ENCODE measurements around the gene COX5A. TPM values are rescaled to one million over a fixed set of nuclear protein-coding genes. Genes with fewer than 3 reads are reported as not detected.
A peak's percentile ranks its signal among the peaks of the same experiment; 100 is the strongest.

The COX5A gene
- total and polyA plus RNA-seq, 7 donors: 73.7 to 1,227 (median 124) TPM

DNA sequence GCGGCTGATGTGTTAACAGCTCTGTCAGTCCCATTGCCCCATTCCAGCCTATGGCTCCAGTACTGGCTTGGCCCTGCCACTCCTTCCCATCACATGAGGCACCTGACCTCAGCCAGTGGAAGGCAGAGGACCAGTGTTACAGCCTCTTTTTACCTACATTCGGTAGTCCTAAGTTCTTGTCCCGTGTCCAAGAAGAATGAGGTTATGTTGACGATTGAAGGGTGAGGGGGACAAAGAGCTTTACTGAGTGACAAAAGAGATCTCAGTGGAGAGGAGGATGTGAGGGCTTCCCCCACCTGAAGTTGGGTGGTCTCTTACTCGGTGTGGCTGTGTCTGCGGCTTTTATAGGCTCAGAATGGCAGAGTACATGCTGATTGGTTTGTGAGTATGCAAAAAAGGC is 55.3 kb downstream of the COX5A start:
- H3K9me3 ChIP-seq: no peaks in the 10 kb centered on the region
- 96% methylated on average over 6 of the region's 6 CpGs for WGBS, 2 donors
- H3K4me1 ChIP-seq: no peaks in the 10 kb centered on the region
- no peak for DNase-seq
- H3K27me3 ChIP-seq: no peaks in the 10 kb centered on the region
- no peak overlapping the region for H3K27ac ChIP-seq
- TF ChIP-seq POLR2A (IDR thresholded peaks at IDR 0.05): no peak
- no peak for TF ChIP-seq POLR2AphosphoS5 (IDR thresholded peaks at IDR 0.05)
- no peak for TF ChIP-seq CTCF (IDR thresholded peaks at IDR 0.05)
- TF ChIP-seq EP300 (IDR thresholded peaks at IDR 0.05): no peak
- no peak overlapping the region for H3K4me3 ChIP-seq
- intact Hi-C loops (cut with DNase I): no loop called here
- no peaks in the 10 kb centered on the region for H3K36me3 ChIP-seq

GRCh38 chr15:74878273-74878672 is 59.6 kb downstream of the COX5A start:
- no peak overlapping the region for H3K27ac ChIP-seq
- DNase-seq: no peak
- TF ChIP-seq CTCF (IDR thresholded peaks at IDR 0.05) (no peak), POLR2AphosphoS5 (IDR thresholded peaks at IDR 0.05) (no peak), POLR2A (IDR thresholded peaks at IDR 0.05) (no peak), EP300 (IDR thresholded peaks at IDR 0.05) (no peak)
- H3K4me3 ChIP-seq: no peak overlapping the region
- no peaks in the 10 kb centered on the region for H3K36me3 ChIP-seq
- 81 to 95% methylated on average over 4 of the region's 4 CpGs for WGBS, 2 donors
- peaks cover 0 to 7% (median 3%) of the 10 kb centered on the region in 4 donors for H3K4me1 ChIP-seq
- intact Hi-C loops (cut with DNase I): no loop called here
- H3K9me3 ChIP-seq: no peaks in the 10 kb centered on the region
- H3K27me3 ChIP-seq: no peaks in the 10 kb centered on the region

- H3K36me3 ChIP-seq: peaks cover 0 to 4% (median 0%) of the 10 kb centered on the region in 4 donors
- DNase-seq: no peak
- WGBS, 2 donors: 21 to 41% methylated on average over 16 of the region's 16 CpGs
- H3K4me3 ChIP-seq: peak overlapping the region; percentile 57 to 74 (median 64)
- no peak for TF ChIP-seq CTCF (IDR thresholded peaks at IDR 0.05)
- TF ChIP-seq EP300 (IDR thresholded peaks at IDR 0.05): no peak
- no peak for TF ChIP-seq POLR2AphosphoS5 (IDR thresholded peaks at IDR 0.05)
- no peak for TF ChIP-seq POLR2A (IDR thresholded peaks at IDR 0.05)
- no peaks in the 10 kb centered on the region for H3K9me3 ChIP-seq
- intact Hi-C loops (cut with DNase I): loop anchor here (5.0 kb wide), 1 partner anchor 33 kb away; the partner anchor contains the start of gene FAM219B
- H3K27me3 ChIP-seq: no peaks in the 10 kb centered on the region
- H3K27ac ChIP-seq: peak overlapping the region; percentile 85 to 94 (median 88)
- H3K4me1 ChIP-seq: peaks cover 0 to 46% (median 39%) of the 10 kb centered on the region in 4 donors
These were observed 64.0 kb downstream of the COX5A start for GRCh38 chr15:74873756-74874424.

GRCh38 chr15:74873036-74873755 is 64.7 kb downstream of the COX5A start, which contains the start of gene SCAMP2:
SCAMP2 (minus strand) TSS chr15:74873365; CDS start chr15:74873255, 110 bp downstream.
- peak; percentile 72 to 93 (median 88) for TF ChIP-seq POLR2AphosphoS5 (IDR thresholded peaks at IDR 0.05)
- no peak for TF ChIP-seq EP300 (IDR thresholded peaks at IDR 0.05)
- no peak for TF ChIP-seq CTCF (IDR thresholded peaks at IDR 0.05)
- TF ChIP-seq POLR2A (IDR thresholded peaks at IDR 0.05): peak; percentile 48 to 82
- Histone ChIP-seq H3K27ac (peak within 1 kb of the TSS; percentile 85 to 94 (median 88)), H3K4me3 (peak within 1 kb of the TSS; percentile 57 to 74 (median 64)), H3K36me3 (peaks cover 0 to 4% (median 0%) of the 10 kb centered on the region in 4 donors), H3K27me3 (no peaks in the 10 kb centered on the region), H3K4me1 (peaks cover 0 to 52% (median 44%) of the 10 kb centered on the region in 4 donors), H3K9me3 (no peaks in the 10 kb centered on the region)
- WGBS, 2 donors: 0 to 1% methylated on average over 49 to 52 of the region's 52 CpGs
- DNase-seq: peak; percentile 98
- intact Hi-C loops (cut with DNase I): loop anchor here (5.0 kb wide), 1 partner anchor 34 kb away; the partner anchor contains the start of gene FAM219B
